HCT116 (cell line): ENCODE measurements around the gene C19orf38. TPM values are rescaled to one million over a fixed set of nuclear protein-coding genes. Genes with fewer than 3 reads are reported as not detected.

ENCODE experiments used
- ATAC-seq: fragments of 200-7000 bp; cut with Tn5 transposase; 2 replicates; pipeline ENCODE4 v1.9.1; 2020; ENCODE audit warnings: mild to moderate bottlenecking, moderate library complexity
- BruUV-seq: library from RNA; stranded (reverse); fragments of 400-500 nt; replicated peaks from 2 replicates; lab custom pipeline; 2021; lab: Mats Ljungman, UMichigan
- CTCF ChIA-PET: fragments of 300-600 bp; sonication (Branson Sonifier 250); formaldehyde crosslinking; loops from one replicate; lab custom pipeline; 2021; ENCODE audit warnings: antibody characterized with exemption; lab: Charles Lee
- POLR2A ChIA-PET: fragments of 300-600, 350-600 bp; sonication (Branson Sonifier 250); formaldehyde crosslinking; loops from one replicate; lab custom pipeline; 2021; ENCODE audit warnings: antibody characterized with exemption; lab: Charles Lee
- RAD21 ChIA-PET, 2 experiments: fragments of 300-600 bp; sonication (Branson Sonifier 250); formaldehyde crosslinking; loops; one replicate each; lab custom pipeline; 2023; ENCODE audit warnings: low total read pairs in 2 of 2; ENCODE audit not compliant: uncharacterized antibody in 2 of 2, unreplicated experiment in 2 of 2, low non-redundant PET in 1 of 2; lab: Charles Lee
- DNase-seq: peaks from one replicate; pipeline ENCODE4 v3.0.0-alpha.2; 2010; ENCODE audit warnings: low read depth, low spot score
- H2AFZ ChIP-seq: fragments of 200-600 bp; shearing (Covaris generic), sonication (generic); 2 replicates; pipeline ENCODE4 v1.6.1; 2017; ENCODE audit warnings: low read depth, mixed run types, mixed read lengths, antibody characterized with exemption, low read length; ENCODE audit not compliant: poor library complexity, severe bottlenecking
- H3K27ac ChIP-seq: 2 replicates; pipeline ENCODE4 v1.5.1; 2012; ENCODE audit warnings: low read depth, low read length
- H3K27me3 ChIP-seq: fragments of 200-600 bp; sonication (generic); 2 replicates; pipeline ENCODE4 v1.6.1; 2016; ENCODE audit warnings: mixed run types, low read length, mixed read lengths; ENCODE audit not compliant: insufficient read depth
- H3K36me3 ChIP-seq, 2 experiments: fragments of 200-500 bp in 1 of 2; fragments of 200-600 bp in 1 of 2; sonication (Bioruptor generic) in 1 of 2; sonication (generic) in 1 of 2; 2 replicates each; pipeline versions ENCODE4 v1.5.1 to v1.6.1; 2014 to 2016; ENCODE audit warnings: low read length in 2 of 2, inconsistent platforms in 1 of 2, mixed read lengths in 1 of 2, mixed run types in 1 of 2; ENCODE audit not compliant: insufficient read depth in 2 of 2, control insufficient read depth in 1 of 2
- H3K4me1 ChIP-seq, 2 experiments: fragments of 200-600 bp in 1 of 2; sonication (generic) in 1 of 2; 2 replicates each; pipeline versions ENCODE4 v1.5.1 to v1.6.1; 2012 to 2017; ENCODE audit warnings: low read length in 2 of 2, inconsistent platforms in 1 of 2, mild to moderate bottlenecking in 1 of 2, mixed read lengths in 1 of 2, mixed run types in 1 of 2, moderate library complexity in 1 of 2; ENCODE audit not compliant: insufficient read depth in 2 of 2, control insufficient read depth in 1 of 2
- H3K4me2 ChIP-seq: fragments of 200-600 bp; sonication (generic); 2 replicates; pipeline ENCODE4 v1.6.1; 2017; ENCODE audit warnings: mixed run types, low read length, mixed read lengths
- H3K4me3 ChIP-seq, 2 experiments: fragments of 200-600 bp in 1 of 2; sonication (generic) in 1 of 2; replicated peaks in 1 of 2; 2 replicates each; pipeline ENCODE4 v1.5.1; 2011 to 2016; ENCODE audit warnings: low read length in 2 of 2, control low read depth in 1 of 2, low read depth in 1 of 2, mild to moderate bottlenecking in 1 of 2, mixed read lengths in 1 of 2, mixed run types in 1 of 2
- H3K79me2 ChIP-seq: fragments of 200-600 bp; sonication (generic); 2 replicates; pipeline ENCODE4 v1.6.1; 2017; ENCODE audit warnings: mild to moderate bottlenecking, mixed run types, low read length, moderate library complexity, mixed read lengths; ENCODE audit not compliant: insufficient read depth
- H3K9ac ChIP-seq: fragments of 200-600 bp; sonication (generic); 2 replicates; pipeline ENCODE4 v1.6.1; 2016; ENCODE audit warnings: low read length, mixed read lengths
- H3K9me2 ChIP-seq: fragments of 200-600 bp; sonication (generic), shearing (Covaris generic); 2 replicates; pipeline ENCODE4 v1.6.1; 2017; ENCODE audit warnings: mixed run types, mild to moderate bottlenecking, moderate library complexity; ENCODE audit not compliant: insufficient read depth
- H3K9me3 ChIP-seq, 2 experiments: fragments of 200-500 bp in 1 of 2; fragments of 200-600 bp in 1 of 2; sonication (Bioruptor generic) in 1 of 2; sonication (generic) in 1 of 2; 2 replicates each; pipeline ENCODE4 v1.6.1; 2014 to 2017; ENCODE audit warnings: low read length in 2 of 2, mixed read lengths in 2 of 2, inconsistent platforms in 1 of 2, low read depth in 1 of 2, mild to moderate bottlenecking in 1 of 2, mixed run types in 1 of 2, moderate library complexity in 1 of 2; ENCODE audit not compliant: control insufficient read depth in 1 of 2, insufficient read depth in 1 of 2
- H4K20me1 ChIP-seq: fragments of 200-600 bp; sonication (generic), shearing (Covaris generic); 2 replicates; pipeline ENCODE4 v1.6.1; 2017; ENCODE audit warnings: mixed run types, mild to moderate bottlenecking, moderate library complexity; ENCODE audit not compliant: insufficient read depth
- ATF3 ChIP-seq: IDR thresholded peaks from 2 replicates; pipeline ENCODE4 v1.6.1; 2012
- CBX3 ChIP-seq: IDR thresholded peaks from 2 replicates; pipeline ENCODE4 v1.6.1; 2012; ENCODE audit warnings: low read depth
- CEBPB ChIP-seq: IDR thresholded peaks from 2 replicates; pipeline ENCODE4 v1.6.1; 2012; ENCODE audit warnings: low read depth
- EGR1 ChIP-seq: IDR thresholded peaks from 2 replicates; pipeline ENCODE4 v1.6.1; 2012; ENCODE audit warnings: low read depth
- EZH2 ChIP-seq: fragments of 200-600 bp; sonication (generic); IDR thresholded peaks from 2 replicates; pipeline ENCODE4 v1.6.1; 2017; ENCODE audit warnings: antibody characterized with exemption, mixed run types
- EZH2phosphoT487 ChIP-seq: fragments of 200-600 bp; IDR thresholded peaks from 2 replicates; pipeline ENCODE4 v1.6.1; 2018; ENCODE audit warnings: antibody characterized with exemption, borderline replicate concordance
- FOSL1 ChIP-seq: IDR thresholded peaks from 2 replicates; pipeline ENCODE4 v1.6.1; 2012; ENCODE audit warnings: low read depth
- JUND ChIP-seq: IDR thresholded peaks from 2 replicates; pipeline ENCODE4 v1.6.1; 2012
- POLR2A ChIP-seq: IDR thresholded peaks from 2 replicates; pipeline ENCODE4 v1.7.0; 2011; ENCODE audit warnings: borderline replicate concordance; ENCODE audit not compliant: insufficient read depth, insufficient read length; ENCODE audit errors: extremely low read depth
- POLR2AphosphoS5 ChIP-seq: IDR thresholded peaks from 2 replicates; pipeline ENCODE4 v1.6.1; 2011; ENCODE audit warnings: mild to moderate bottlenecking, low read depth, low read length, moderate library complexity
- SIN3A ChIP-seq: IDR thresholded peaks from 2 replicates; pipeline ENCODE4 v1.6.1; 2012; ENCODE audit warnings: low read depth
- SP1 ChIP-seq: IDR thresholded peaks from 2 replicates; pipeline ENCODE4 v1.6.1; 2012; ENCODE audit warnings: low read depth
- TCF7L2 ChIP-seq: IDR thresholded peaks from 2 replicates; pipeline ENCODE4 v1.7.0; 2011; ENCODE audit warnings: borderline replicate concordance, inconsistent platforms; ENCODE audit not compliant: insufficient read depth, insufficient read length; ENCODE audit errors: extremely low read depth
- ZBTB33 ChIP-seq: IDR thresholded peaks from 2 replicates; pipeline ENCODE4 v1.6.1; 2011; ENCODE audit warnings: mild to moderate bottlenecking, low read length, moderate library complexity; ENCODE audit not compliant: insufficient replicate concordance; ENCODE audit errors: extremely low read depth
- ZFX ChIP-seq: fragments of 450-650 bp; IDR thresholded peaks from 2 replicates; pipeline ENCODE4 v1.6.1; 2017
- ZNF274 ChIP-seq: fragments of 200-500 bp; sonication (Bioruptor generic); IDR thresholded peaks from 2 replicates; pipeline ENCODE4 v1.6.1; 2014; ENCODE audit warnings: mild to moderate bottlenecking, low read depth, low read length, inconsistent platforms
- intact Hi-C: fragments of 100-400 bp; cut with micrococcal nuclease; formaldehyde crosslinking; loops from 2 replicates; pipeline ENCODE4 v1.10.0; 2022
- total RNA-seq: library from RNA; stranded (reverse); gene quantifications from one replicate; pipeline ENCODE4 v1.2.1, GENCODE V29; 2021; ENCODE audit not compliant: unreplicated experiment
- TF ChIP-seq, protein P1 (sequence below): IDR thresholded peaks from 2 replicates; pipeline ENCODE4 v1.6.1; 2012; ENCODE audit warnings: low read depth
- TF ChIP-seq, protein P2 (sequence below), 3 experiments: fragments of 200-600 bp in 1 of 3; sonication (generic) in 1 of 3; IDR thresholded peaks in 2 of 3; conservative IDR thresholded peaks in 1 of 3; 2 replicates each; pipeline ENCODE4 v1.5.1; 2012 to 2017; ENCODE audit warnings: low read depth in 2 of 3, low read length in 2 of 3, antibody characterized with exemption in 1 of 3, borderline replicate concordance in 1 of 3, control low read depth in 1 of 3, mild to moderate bottlenecking in 1 of 3, mixed read lengths in 1 of 3, mixed run types in 1 of 3, moderate library complexity in 1 of 3; ENCODE audit not compliant: insufficient read depth in 1 of 3
- TF ChIP-seq, protein P3 (sequence below): IDR thresholded peaks from 2 replicates; pipeline ENCODE4 v1.6.1; 2012

C19orf38 gene
- total RNA-seq, 1 experiment from 2014 or later = 0.74 TPM

DNA sequence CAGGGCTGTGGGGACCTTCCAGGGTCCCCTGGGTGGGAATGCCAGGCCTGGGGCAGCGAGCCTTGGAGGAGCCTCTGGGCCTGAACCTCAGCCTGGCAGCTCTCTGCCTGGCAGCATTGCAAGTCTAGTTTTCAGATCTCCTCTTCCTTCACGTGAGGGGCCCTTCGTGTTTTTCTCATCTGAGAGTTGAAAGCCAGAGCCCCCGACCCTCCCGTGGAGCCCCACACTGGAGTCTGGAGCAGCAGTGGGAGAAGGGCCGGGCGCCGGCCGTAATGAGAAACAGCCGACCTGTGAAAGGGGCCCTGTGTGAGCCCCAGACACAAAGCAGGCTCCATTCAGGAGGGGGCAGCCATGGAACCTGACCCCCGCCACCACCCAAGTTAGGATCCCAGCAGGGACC is 31.5 kb upstream of the C19orf38 start:
- ChIA-PET RAD21 (no interaction called here), CTCF (no interaction called here)
- intact Hi-C loops = no loop called here
- BruUV-seq = no TSS peak
- H3K9me2 ChIP-seq = no peaks in the 10 kb centered on the region
- H2AFZ ChIP-seq = no peak overlapping the region
- no peaks in the 10 kb centered on the region for H3K9me3 ChIP-seq
- no peak for DNase-seq
- no peaks in the 10 kb centered on the region for H4K20me1 ChIP-seq
- H3K79me2 ChIP-seq = no peaks in the 10 kb centered on the region
- 0 out of 2 replicates have a peak overlapping the region, but pooled peaks have one; percentile 6 for H3K27ac ChIP-seq
- H3K4me3 ChIP-seq = no peak overlapping the region
- H3K4me2 ChIP-seq = no peak overlapping the region
- TF ChIP-seq ZFX (no peak), FOSL1 (no peak), JUND (no peak), ZBTB33 (no peak), ZNF274 (no peak), CEBPB (no peak), POLR2A (no peak), SP1 (no peak), TCF7L2 (no peak), POLR2AphosphoS5 (no peak), EGR1 (no peak), EZH2 (no peak), SIN3A (no peak), CBX3 (no peak), ATF3 (no peak), EZH2phosphoT487 (no peak)
- TF ChIP-seq, protein P1, sequence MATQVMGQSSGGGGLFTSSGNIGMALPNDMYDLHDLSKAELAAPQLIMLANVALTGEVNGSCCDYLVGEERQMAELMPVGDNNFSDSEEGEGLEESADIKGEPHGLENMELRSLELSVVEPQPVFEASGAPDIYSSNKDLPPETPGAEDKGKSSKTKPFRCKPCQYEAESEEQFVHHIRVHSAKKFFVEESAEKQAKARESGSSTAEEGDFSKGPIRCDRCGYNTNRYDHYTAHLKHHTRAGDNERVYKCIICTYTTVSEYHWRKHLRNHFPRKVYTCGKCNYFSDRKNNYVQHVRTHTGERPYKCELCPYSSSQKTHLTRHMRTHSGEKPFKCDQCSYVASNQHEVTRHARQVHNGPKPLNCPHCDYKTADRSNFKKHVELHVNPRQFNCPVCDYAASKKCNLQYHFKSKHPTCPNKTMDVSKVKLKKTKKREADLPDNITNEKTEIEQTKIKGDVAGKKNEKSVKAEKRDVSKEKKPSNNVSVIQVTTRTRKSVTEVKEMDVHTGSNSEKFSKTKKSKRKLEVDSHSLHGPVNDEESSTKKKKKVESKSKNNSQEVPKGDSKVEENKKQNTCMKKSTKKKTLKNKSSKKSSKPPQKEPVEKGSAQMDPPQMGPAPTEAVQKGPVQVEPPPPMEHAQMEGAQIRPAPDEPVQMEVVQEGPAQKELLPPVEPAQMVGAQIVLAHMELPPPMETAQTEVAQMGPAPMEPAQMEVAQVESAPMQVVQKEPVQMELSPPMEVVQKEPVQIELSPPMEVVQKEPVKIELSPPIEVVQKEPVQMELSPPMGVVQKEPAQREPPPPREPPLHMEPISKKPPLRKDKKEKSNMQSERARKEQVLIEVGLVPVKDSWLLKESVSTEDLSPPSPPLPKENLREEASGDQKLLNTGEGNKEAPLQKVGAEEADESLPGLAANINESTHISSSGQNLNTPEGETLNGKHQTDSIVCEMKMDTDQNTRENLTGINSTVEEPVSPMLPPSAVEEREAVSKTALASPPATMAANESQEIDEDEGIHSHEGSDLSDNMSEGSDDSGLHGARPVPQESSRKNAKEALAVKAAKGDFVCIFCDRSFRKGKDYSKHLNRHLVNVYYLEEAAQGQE = no peak
- TF ChIP-seq, protein P2, sequence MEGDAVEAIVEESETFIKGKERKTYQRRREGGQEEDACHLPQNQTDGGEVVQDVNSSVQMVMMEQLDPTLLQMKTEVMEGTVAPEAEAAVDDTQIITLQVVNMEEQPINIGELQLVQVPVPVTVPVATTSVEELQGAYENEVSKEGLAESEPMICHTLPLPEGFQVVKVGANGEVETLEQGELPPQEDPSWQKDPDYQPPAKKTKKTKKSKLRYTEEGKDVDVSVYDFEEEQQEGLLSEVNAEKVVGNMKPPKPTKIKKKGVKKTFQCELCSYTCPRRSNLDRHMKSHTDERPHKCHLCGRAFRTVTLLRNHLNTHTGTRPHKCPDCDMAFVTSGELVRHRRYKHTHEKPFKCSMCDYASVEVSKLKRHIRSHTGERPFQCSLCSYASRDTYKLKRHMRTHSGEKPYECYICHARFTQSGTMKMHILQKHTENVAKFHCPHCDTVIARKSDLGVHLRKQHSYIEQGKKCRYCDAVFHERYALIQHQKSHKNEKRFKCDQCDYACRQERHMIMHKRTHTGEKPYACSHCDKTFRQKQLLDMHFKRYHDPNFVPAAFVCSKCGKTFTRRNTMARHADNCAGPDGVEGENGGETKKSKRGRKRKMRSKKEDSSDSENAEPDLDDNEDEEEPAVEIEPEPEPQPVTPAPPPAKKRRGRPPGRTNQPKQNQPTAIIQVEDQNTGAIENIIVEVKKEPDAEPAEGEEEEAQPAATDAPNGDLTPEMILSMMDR (IDR thresholded peaks at IDR 0.05 in 2 of 3, conservative IDR thresholded peaks at IDR 0.05 in 1 of 3; ENCODE audit: borderline replicate concordance in 1 of 3, insufficient read depth in 1 of 3, low read depth in 2 of 3, low read length in 2 of 3) = no peak
- TF ChIP-seq, protein P3, sequence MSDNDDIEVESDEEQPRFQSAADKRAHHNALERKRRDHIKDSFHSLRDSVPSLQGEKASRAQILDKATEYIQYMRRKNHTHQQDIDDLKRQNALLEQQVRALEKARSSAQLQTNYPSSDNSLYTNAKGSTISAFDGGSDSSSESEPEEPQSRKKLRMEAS = no peak
- TF ChIP-seq, all 23 proteins: peak for 0
- peaks cover 11 to 18% of the 10 kb centered on the region in 2 experiments for H3K4me1 ChIP-seq
- H3K27me3 ChIP-seq = no peaks in the 10 kb centered on the region
- POLR2A ChIA-PET = no interaction called here
- ATAC-seq = no peak
- H3K36me3 ChIP-seq = peaks cover 0 to 6% of the 10 kb centered on the region in 2 experiments; a peak in 3 of 4 replicates
- no peak overlapping the region for H3K9ac ChIP-seq
